ENCODE results near the gene STXBP5. TPM values are rescaled to one million over a fixed set of nuclear protein-coding genes. Genes with fewer than 3 reads are reported as not detected.

The STXBP5 gene
- total RNA-seq, 2 donors from 2014 or later, result 25.9 to 30.3 TPM

GRCh38 chr6:147173675-147174308, 30.4 kb upstream of the STXBP5 start:
- no peak overlapping the region for H3K4me3 ChIP-seq
- 97 to 100% methylated on average over 3 of the region's 3 CpGs for WGBS, 2 donors
- intact Hi-C loops (cut with DNase I), result no loop called here
- TF ChIP-seq, protein P1, sequence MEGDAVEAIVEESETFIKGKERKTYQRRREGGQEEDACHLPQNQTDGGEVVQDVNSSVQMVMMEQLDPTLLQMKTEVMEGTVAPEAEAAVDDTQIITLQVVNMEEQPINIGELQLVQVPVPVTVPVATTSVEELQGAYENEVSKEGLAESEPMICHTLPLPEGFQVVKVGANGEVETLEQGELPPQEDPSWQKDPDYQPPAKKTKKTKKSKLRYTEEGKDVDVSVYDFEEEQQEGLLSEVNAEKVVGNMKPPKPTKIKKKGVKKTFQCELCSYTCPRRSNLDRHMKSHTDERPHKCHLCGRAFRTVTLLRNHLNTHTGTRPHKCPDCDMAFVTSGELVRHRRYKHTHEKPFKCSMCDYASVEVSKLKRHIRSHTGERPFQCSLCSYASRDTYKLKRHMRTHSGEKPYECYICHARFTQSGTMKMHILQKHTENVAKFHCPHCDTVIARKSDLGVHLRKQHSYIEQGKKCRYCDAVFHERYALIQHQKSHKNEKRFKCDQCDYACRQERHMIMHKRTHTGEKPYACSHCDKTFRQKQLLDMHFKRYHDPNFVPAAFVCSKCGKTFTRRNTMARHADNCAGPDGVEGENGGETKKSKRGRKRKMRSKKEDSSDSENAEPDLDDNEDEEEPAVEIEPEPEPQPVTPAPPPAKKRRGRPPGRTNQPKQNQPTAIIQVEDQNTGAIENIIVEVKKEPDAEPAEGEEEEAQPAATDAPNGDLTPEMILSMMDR (IDR thresholded peaks at IDR 0.05), result no peak
- TF ChIP-seq POLR2A (IDR thresholded peaks at IDR 0.05), result no peak
- no peaks in the 10 kb centered on the region for H3K36me3 ChIP-seq (replicated peaks in 1 of 2; ENCODE audit: insufficient read depth in 1 of 2, low read depth in 2 of 2)
- no peaks in the 10 kb centered on the region for H3K9me3 ChIP-seq
- H3K4me1 ChIP-seq, result peaks cover 28% of the 10 kb centered on the region
- DNase-seq (no peak), ATAC-seq (no peak)
- no peaks in the 10 kb centered on the region for H3K27me3 ChIP-seq
- no peak overlapping the region for H3K27ac ChIP-seq

DNA sequence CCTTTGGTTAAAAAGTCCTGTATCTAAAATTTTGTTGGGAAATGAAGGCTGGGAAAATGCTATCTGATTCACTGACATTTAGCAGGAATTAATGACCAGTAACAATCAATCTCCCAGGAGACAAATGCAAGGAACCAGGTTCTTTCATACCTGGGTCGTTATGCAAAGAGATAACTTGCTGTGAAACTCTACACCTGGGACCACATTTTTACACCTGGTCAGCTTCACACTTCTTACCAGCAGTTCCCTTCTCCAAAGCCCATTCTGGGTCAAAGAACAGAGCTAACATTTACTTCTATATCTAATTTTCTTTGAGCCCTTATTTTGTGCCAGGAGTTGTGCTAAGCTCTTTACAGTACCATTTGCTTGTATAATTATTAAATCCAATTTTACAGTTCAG, 27.4 kb upstream of the STXBP5 start:
- peak overlapping the region in 3 of 4 donors; percentile 38 to 82 (median 65) for H3K27ac ChIP-seq
- H3K36me3 ChIP-seq (replicated peaks in 1 of 2; ENCODE audit: insufficient read depth in 1 of 2, low read depth in 2 of 2), result no peaks in the 10 kb centered on the region
- H3K27me3 ChIP-seq, result no peaks in the 10 kb centered on the region
- H3K9me3 ChIP-seq, result no peaks in the 10 kb centered on the region
- peaks cover 43% of the 10 kb centered on the region for H3K4me1 ChIP-seq
- no peak overlapping the region for H3K4me3 ChIP-seq
- ATAC-seq (peak; percentile 89), DNase-seq (peak; percentile 37 to 75 (median 58))
- intact Hi-C loops (cut with DNase I), result no loop called here
- 10 to 24% methylated on average over 1 of the region's 1 CpG for WGBS, 2 donors
- TF ChIP-seq POLR2A (IDR thresholded peaks at IDR 0.05), result no peak

GRCh38 chr6:147177286-147177685, 26.9 kb upstream of the STXBP5 start:
- DNase-seq (no peak), ATAC-seq (peak; percentile 14)
- Histone ChIP-seq H3K4me1 (peaks cover 43% of the 10 kb centered on the region), H3K27ac (peak overlapping the region in 3 of 4 donors; percentile 38 to 82 (median 65)), H3K27me3 (no peaks in the 10 kb centered on the region), H3K9me3 (no peaks in the 10 kb centered on the region), H3K36me3 (replicated peaks in 1 of 2; ENCODE audit: insufficient read depth in 1 of 2, low read depth in 2 of 2) (no peaks in the 10 kb centered on the region), H3K4me3 (no peak overlapping the region)
- TF ChIP-seq, protein P1 (IDR thresholded peaks at IDR 0.05), result no peak
- TF ChIP-seq POLR2A (IDR thresholded peaks at IDR 0.05), result no peak
- intact Hi-C loops (cut with DNase I), result no loop called here
- WGBS, 2 donors, result 43 to 52% methylated on average over 3 of the region's 3 CpGs

- no peaks in the 10 kb centered on the region for H3K36me3 ChIP-seq (replicated peaks in 1 of 2; ENCODE audit: insufficient read depth in 1 of 2, low read depth in 2 of 2)
- peaks cover 43% of the 10 kb centered on the region for H3K4me1 ChIP-seq
- ATAC-seq, result no peak
- peak overlapping the region in 1 of 4 donors; percentile 41 for H3K27ac ChIP-seq
- TF ChIP-seq POLR2A (IDR thresholded peaks at IDR 0.05), result no peak
- TF ChIP-seq, protein P1 (IDR thresholded peaks at IDR 0.05), result no peak
- no peak overlapping the region for H3K4me3 ChIP-seq
- no peaks in the 10 kb centered on the region for H3K27me3 ChIP-seq
- H3K9me3 ChIP-seq, result no peaks in the 10 kb centered on the region
- intact Hi-C loops (cut with DNase I), result no loop called here
- no peak for DNase-seq
Measured at GRCh38 chr6:147178355-147178754, 25.9 kb upstream of the STXBP5 start.

GRCh38 chr6:147179809-147180208, 24.4 kb upstream of the STXBP5 start:
- intact Hi-C loops (cut with DNase I), result no loop called here
- H3K27ac ChIP-seq, result peak overlapping the region in 2 of 4 donors; percentile 30 to 45

More at GRCh38 chr6:147179809-147180208, 24.4 kb upstream of the STXBP5 start:
- peaks cover 43% of the 10 kb centered on the region for H3K4me1 ChIP-seq
- no peaks in the 10 kb centered on the region for H3K36me3 ChIP-seq (replicated peaks in 1 of 2; ENCODE audit: insufficient read depth in 1 of 2, low read depth in 2 of 2)
- 10 to 15% methylated on average over 3 of the region's 3 CpGs for WGBS, 2 donors
- peak; percentile 65 for ATAC-seq
- H3K4me3 ChIP-seq, result no peak overlapping the region
- H3K9me3 ChIP-seq, result no peaks in the 10 kb centered on the region
- TF ChIP-seq, protein P1 (IDR thresholded peaks at IDR 0.05), result no peak
- no peak for TF ChIP-seq POLR2A (IDR thresholded peaks at IDR 0.05)
- no peaks in the 10 kb centered on the region for H3K27me3 ChIP-seq
- DNase-seq, result no peak

Data from body of pancreas (tissue), 4 donors.